A549 (cell line): ENCODE results near the gene THBS1. TPM values are rescaled to one million over a fixed set of nuclear protein-coding genes. Genes with fewer than 3 reads are reported as not detected.

Source experiments
- ATAC-seq, 2 experiments: fragments of 200-7000 bp in 1 of 2; fragments of >200 bp in 1 of 2; cut with Nextera tagmentation in 1 of 2; cut with Tn5 transposase in 1 of 2; 3 replicates each; pipeline versions ENCODE4 v1.8.0 to v1.9.1; 2018 to 2020; ENCODE audit warnings: mild to moderate bottlenecking in 1 of 2, moderate library complexity in 1 of 2
- CTCF ChIA-PET: fragments of 300-600 bp; sonication (Branson Sonifier 250); formaldehyde crosslinking; extraction: SDS; loops from one replicate; lab custom pipeline; 2021; ENCODE audit warnings: antibody characterized with exemption, inconsistent platforms; lab: Yijun Ruan, JAX
- POLR2A ChIA-PET: fragments of 350-600 bp; formaldehyde crosslinking; extraction: SDS; loops from one replicate; lab custom pipeline; 2021; ENCODE audit warnings: antibody characterized with exemption, inconsistent platforms; lab: Yijun Ruan, JAX
- DNase-seq, 2 experiments: peaks; one replicate each; pipeline versions ENCODE4 v3.0.0 to v3.0.0-alpha.2; 2011 to 2016; ENCODE audit warnings: low read depth in 1 of 2, low spot score in 1 of 2
- FAIRE-seq: peaks from 2 replicates; lab custom pipeline; 2011; peaks lifted over from hg19 to GRCh38; lab: Jason Lieb, UNC
- H3K27ac ChIP-seq, 2 experiments: fragments of >200 bp; sonication (Bioruptor Twin); formaldehyde crosslinking; 3 replicates each; pipeline ENCODE4 v1.5.1; 2016 to 2017
- H3K4me1 ChIP-seq: fragments of >200 bp; sonication (Bioruptor Twin); formaldehyde crosslinking; 3 replicates; pipeline ENCODE4 v1.6.1; 2016
- H3K4me2 ChIP-seq: fragments of >200 bp; sonication (Bioruptor Twin); formaldehyde crosslinking; 3 replicates; pipeline ENCODE4 v1.6.1; 2016
- H3K4me3 ChIP-seq: fragments of >200 bp; sonication (Bioruptor Twin); formaldehyde crosslinking; 3 replicates; pipeline ENCODE4 v1.5.1; 2016
- H3K9me3 ChIP-seq: fragments of >200 bp; sonication (Bioruptor Twin); formaldehyde crosslinking; 3 replicates; pipeline ENCODE4 v1.6.1; 2016
- BHLHE40 ChIP-seq: IDR thresholded peaks from 2 replicates; pipeline ENCODE4 v1.6.1; 2012; ENCODE audit warnings: low read depth, low read length, inconsistent platforms
- CEBPB ChIP-seq, 2 experiments: fragments of >200 bp in 1 of 2; sonication (Bioruptor Twin) in 1 of 2; formaldehyde crosslinking in 1 of 2; IDR thresholded peaks; 2 replicates each; pipeline ENCODE4 v1.6.1; 2012 to 2016
- CTCF ChIP-seq: fragments of >200 bp; sonication (Bioruptor Twin); formaldehyde crosslinking; IDR thresholded peaks from 3 replicates; pipeline ENCODE4 v1.5.1; 2016
- EHMT2 ChIP-seq: fragments of 200-600 bp; sonication (generic); IDR thresholded peaks from 2 replicates; pipeline ENCODE4 v1.6.1; 2016; ENCODE audit warnings: antibody characterized with exemption, low read depth, mild to moderate bottlenecking, moderate library complexity
- ESRRA ChIP-seq: fragments of 150-350 bp; IDR thresholded peaks from 2 replicates; pipeline ENCODE4 v1.6.1; 2014; ENCODE audit warnings: mild to moderate bottlenecking, low read length, borderline replicate concordance
- FOSL2 ChIP-seq, 2 experiments: fragments of 450-650 bp in 1 of 2; fragments of >200 bp in 1 of 2; sonication (Bioruptor Twin) in 1 of 2; formaldehyde crosslinking; IDR thresholded peaks; 2 replicates each; pipeline versions ENCODE4 v1.5.0 to v1.6.1; 2016 to 2020; ENCODE audit warnings: mild to moderate bottlenecking in 1 of 2, moderate library complexity in 1 of 2
- HDAC2 ChIP-seq: fragments of 200-600 bp; sonication (generic); IDR thresholded peaks from 2 replicates; pipeline ENCODE4 v1.6.1; 2016
- HES2 ChIP-seq: fragments of >200 bp; sonication (Bioruptor Twin); formaldehyde crosslinking; IDR thresholded peaks from 2 replicates; pipeline ENCODE4 v1.6.1; 2016
- HEYL ChIP-seq: fragments of 250-450 bp; sonication (Bioruptor Pico); IDR thresholded peaks from 2 replicates; pipeline ENCODE4 v1.8.0; 2021; ENCODE audit warnings: mild to moderate bottlenecking, moderate library complexity
- HMGXB4 ChIP-seq: fragments of 250-450 bp; sonication (Bioruptor Pico); IDR thresholded peaks from 2 replicates; pipeline ENCODE4 v1.5.0; 2021; ENCODE audit warnings: mild to moderate bottlenecking, moderate library complexity, borderline replicate concordance
- HOXB13 ChIP-seq: fragments of 250-450 bp; sonication (Bioruptor Pico); IDR thresholded peaks from 2 replicates; pipeline ENCODE4 v1.5.0; 2020; ENCODE audit warnings: low read depth, mild to moderate bottlenecking, moderate library complexity
- JUN ChIP-seq, 2 experiments: fragments of >200 bp; sonication (Bioruptor Twin); formaldehyde crosslinking; IDR thresholded peaks; 2 replicates in 1 of 2; 3 replicates in 1 of 2; pipeline ENCODE4 v1.6.1; 2016 to 2017
- JUNB ChIP-seq: fragments of >200 bp; sonication (Bioruptor Twin); formaldehyde crosslinking; IDR thresholded peaks from 2 replicates; pipeline ENCODE4 v1.6.1; 2016
- MAFK ChIP-seq: fragments of 450-650 bp; IDR thresholded peaks from 2 replicates; pipeline ENCODE4 v1.6.1; 2014; ENCODE audit not compliant: partially characterized antibody
- MAZ ChIP-seq: fragments of 150-350 bp; IDR thresholded peaks from 2 replicates; pipeline ENCODE4 v1.6.1; 2014; ENCODE audit warnings: antibody characterized with exemption, low read depth, low read length, borderline replicate concordance
- MYC ChIP-seq: IDR thresholded peaks from 2 replicates; pipeline ENCODE4 v1.6.1; 2012; ENCODE audit warnings: mild to moderate bottlenecking, inconsistent platforms, low read length, improper control_type of control experiment, borderline replicate concordance
- NR3C1 ChIP-seq: fragments of >200 bp; sonication (Bioruptor Twin); formaldehyde crosslinking; IDR thresholded peaks from 3 replicates; pipeline ENCODE4 v1.6.1; 2017
- POLR2A ChIP-seq: IDR thresholded peaks from 2 replicates; pipeline ENCODE4 v1.6.1; 2012; ENCODE audit warnings: mild to moderate bottlenecking, low read length
- POLR2AphosphoS2 ChIP-seq: conservative IDR thresholded peaks from 2 replicates; pipeline ENCODE4 v1.6.1; 2012; ENCODE audit warnings: low read length, improper control_type of control experiment, inconsistent platforms
- RARB ChIP-seq: fragments of 250-450 bp; sonication (Bioruptor Pico); IDR thresholded peaks from 2 replicates; pipeline ENCODE4 v1.8.0; 2021; ENCODE audit warnings: mild to moderate bottlenecking, moderate library complexity
- RCOR1 ChIP-seq: fragments of 150-350 bp; IDR thresholded peaks from 2 replicates; pipeline ENCODE4 v1.6.1; 2014; ENCODE audit warnings: antibody characterized with exemption, low read length, low read depth
- RFX5 ChIP-seq: fragments of 450-650 bp; IDR thresholded peaks from 2 replicates; pipeline ENCODE4 v1.7.1; 2014; ENCODE audit warnings: antibody characterized with exemption, mild to moderate bottlenecking, moderate library complexity
- RNF2 ChIP-seq: fragments of 200-600 bp; sonication (generic); IDR thresholded peaks from 2 replicates; pipeline ENCODE4 v1.6.1; 2016; ENCODE audit warnings: low read depth, mild to moderate bottlenecking, antibody characterized with exemption, moderate library complexity, borderline replicate concordance
- SMC3 ChIP-seq: fragments of >200 bp; sonication (Bioruptor Twin); formaldehyde crosslinking; IDR thresholded peaks from 3 replicates; pipeline ENCODE4 v1.6.1; 2018; ENCODE audit warnings: inconsistent platforms
- TP53 ChIP-seq: fragments of 250-450 bp; sonication (Bioruptor Pico); IDR thresholded peaks from 2 replicates; pipeline ENCODE4 v1.5.0; 2021; ENCODE audit warnings: mild to moderate bottlenecking, moderate library complexity
- ZC3H11A ChIP-seq: fragments of 450-650 bp; IDR thresholded peaks from 2 replicates; pipeline ENCODE4 v1.6.1; 2014; ENCODE audit warnings: antibody characterized with exemption, mild to moderate bottlenecking
- ZNF302 ChIP-seq: fragments of 250-450 bp; sonication (Bioruptor Pico); IDR thresholded peaks from 2 replicates; pipeline ENCODE4 v1.9.0; 2021; ENCODE audit warnings: inconsistent platforms, mild to moderate bottlenecking, moderate library complexity
- WGBS: methylation state at CpG from one replicate; pipeline ENCODE4 v1.1.6; 2017; ENCODE audit errors: missing lambda C conversion rate; 5-methylcytosine and 5-hydroxymethylcytosine counted together
- polyA plus RNA-seq, 4 experiments: library from polyadenylated mRNA; depleted of rRNA in 3 of 4; stranded (reverse); fragments of >200 nt; fragmentation: RNase III in 1 of 4; extraction: RNeasy Plus Mini Kit Qiagen cat#74134 plus additional on column Dnase treatment in 1 of 4; gene quantifications; 2 replicates in 3 of 4; 3 replicates in 1 of 4; pipeline ENCODE4 v1.2.3, GENCODE V29; 2011 to 2017

THBS1 gene
- polyA plus RNA-seq, 2 of the 4 experiments (the other 2 are of a cell fraction) = 46.8 to 54.9 TPM

DNA sequence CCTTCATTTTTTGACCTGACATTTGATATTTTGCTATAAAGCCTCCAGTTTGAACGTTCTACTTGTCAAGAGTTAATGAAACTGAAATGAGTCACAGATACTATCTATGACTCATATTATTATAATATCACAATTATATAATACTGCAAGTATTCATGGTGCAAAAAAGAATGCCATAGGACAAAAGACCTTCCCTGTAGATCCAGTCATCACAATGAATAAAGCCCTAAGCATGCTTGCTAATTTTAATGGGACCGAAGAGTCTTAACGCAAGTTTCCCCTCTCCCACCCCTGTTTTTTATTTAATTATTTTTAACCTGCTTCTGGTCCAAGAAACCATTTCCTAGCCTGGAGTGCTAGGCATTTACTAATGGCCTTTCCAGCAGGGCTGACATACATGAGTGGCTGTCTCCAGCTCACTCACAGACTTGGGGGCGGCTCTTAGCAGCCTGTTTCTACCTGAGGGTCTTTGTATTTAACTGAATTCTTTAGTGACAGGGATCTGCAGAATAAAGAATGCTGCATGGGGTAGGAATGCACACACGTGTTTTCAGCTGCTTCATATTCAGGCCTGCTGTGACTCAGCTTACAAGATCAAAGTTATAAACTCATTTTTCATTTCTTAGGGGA is 61.2 kb downstream of the THBS1 start:
- TF ChIP-seq HDAC2 = no peak
- peak; percentile 23; the same call in 1 of the 2 replicates for TF ChIP-seq FOSL2 (IDR thresholded peaks at IDR 0.05)
- peak; percentile 54 for TF ChIP-seq FOSL2 (CRISPR knock-in tag; IDR thresholded peaks at IDR 0.05)
- no peak overlapping the region for H3K4me3 ChIP-seq
- H3K4me2 ChIP-seq = peak overlapping the region; percentile 41; the same call in 2 of the 3 replicates
- H3K9me3 ChIP-seq = no peaks in the 10 kb centered on the region
- ChIA-PET POLR2A (no interaction called here), CTCF (interaction anchor here (0.6 kb wide), 1 partner anchor 974 kb away, joined by 3 read pairs; no protein-coding TSS in a partner anchor)
- 41% methylated on average over 5 of the region's 5 CpGs for WGBS
- peaks cover 16% of the 10 kb centered on the region for H3K4me1 ChIP-seq
- no peak for DNase-seq
- H3K27ac ChIP-seq = 0 out of 6 replicates have a peak overlapping the region, but pooled peaks of 1 of the 2 experiments have one; percentile 37
- no peak for FAIRE-seq
- ATAC-seq = no peak

- 88% methylated on average over 1 of the region's 1 CpG for WGBS
- Histone ChIP-seq H3K4me1 (peaks cover 16% of the 10 kb centered on the region), H3K4me3 (no peak overlapping the region), H3K9me3 (no peaks in the 10 kb centered on the region), H3K4me2 (no peak overlapping the region), H3K27ac (no peak overlapping the region)
- ATAC-seq = no peak
- FAIRE-seq = no peak
- DNase-seq = no peak
- TF ChIP-seq HEYL (CRISPR knock-in tag) (no peak), MAZ (no peak), ZC3H11A (no peak), NR3C1 (no peak), RNF2 (no peak), RCOR1 (no peak)
- ChIA-PET CTCF (no interaction called here), POLR2A (no interaction called here)
These were observed 62.8 kb downstream of the THBS1 start for GRCh38 chr15:39643727-39644126.

GRCh38 chr15:39644136-39644535 is 63.3 kb downstream of the THBS1 start:
- DNase-seq = no peak
- CTCF ChIA-PET = no interaction called here
- TF ChIP-seq TP53 (CRISPR knock-in tag) (no peak), MAFK (no peak), CTCF (no peak), SMC3 (no peak), JUN (IDR thresholded peaks at IDR 0.05) (no peak), HES2 (no peak), ZNF302 (no peak), FOSL2 (IDR thresholded peaks at IDR 0.05) (no peak), FOSL2 (CRISPR knock-in tag; IDR thresholded peaks at IDR 0.05) (no peak)
- Histone ChIP-seq H3K4me3 (no peak overlapping the region), H3K27ac (no peak overlapping the region), H3K4me2 (no peak overlapping the region), H3K9me3 (no peaks in the 10 kb centered on the region), H3K4me1 (peaks cover 16% of the 10 kb centered on the region)
- no peak for ATAC-seq
- whole genome bisulfite sequencing = 86% methylated on average over 13 of the region's 13 CpGs
- POLR2A ChIA-PET = no interaction called here
- no peak for FAIRE-seq

DNA sequence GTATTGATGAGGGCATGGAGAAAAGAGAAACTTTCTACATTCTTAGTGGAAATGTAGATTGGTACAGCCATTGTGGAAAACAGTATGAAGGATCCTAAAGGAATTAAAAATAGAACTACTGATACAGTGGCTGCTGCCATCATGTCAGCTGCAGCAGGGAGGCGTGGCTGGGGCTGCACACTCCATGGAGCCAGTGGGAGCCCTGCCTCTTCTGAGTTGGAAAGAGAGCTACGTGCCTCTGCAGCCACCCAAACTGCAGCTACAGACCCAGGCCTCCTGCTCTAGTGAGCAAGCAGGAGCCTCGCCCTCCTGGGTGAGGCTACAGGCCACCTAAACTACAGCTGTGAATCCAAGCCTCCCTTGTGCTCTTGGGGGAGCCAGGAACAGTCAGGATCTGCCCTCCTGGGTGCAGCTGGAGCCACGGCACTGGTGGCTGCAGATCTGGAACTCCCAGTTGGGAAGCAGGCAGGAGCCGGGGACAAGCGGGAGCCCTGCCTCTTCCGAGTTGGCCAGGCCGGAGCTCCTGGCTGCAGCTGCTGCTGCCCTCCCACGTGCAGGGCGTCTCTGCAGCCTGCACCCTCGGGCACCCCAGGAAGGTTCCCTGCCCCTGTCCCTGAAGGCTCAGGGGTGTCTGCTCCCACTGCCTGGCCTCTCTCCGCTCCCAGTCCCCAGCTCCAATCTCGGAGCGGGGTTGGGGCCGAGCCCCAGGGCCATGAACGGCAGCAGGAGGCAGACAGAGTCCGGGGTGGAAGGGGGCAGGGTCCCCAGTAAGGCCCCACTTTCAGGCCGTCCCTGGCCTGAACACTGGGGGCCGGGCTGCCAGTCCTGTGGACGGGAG is 64.5 kb downstream of the THBS1 start:
- FAIRE-seq (no peak), ATAC-seq (no peak)
- WGBS = 78% methylated on average over 5 of the region's 20 CpGs
- TF ChIP-seq JUN (IDR thresholded peaks at IDR 0.05) = no peak
- no peak for TF ChIP-seq HEYL (CRISPR knock-in tag)
- no peak for TF ChIP-seq BHLHE40
- TF ChIP-seq ESRRA = no peak
- no peak for TF ChIP-seq MYC
- no peak for TF ChIP-seq RARB
- TF ChIP-seq RNF2 = no peak
- no peak for TF ChIP-seq CEBPB (IDR thresholded peaks at IDR 0.05)
- no peak for TF ChIP-seq RFX5
- TF ChIP-seq EHMT2 = no peak
- TF ChIP-seq HOXB13 (CRISPR knock-in tag) = no peak
- no peak for TF ChIP-seq POLR2A
- no peak for TF ChIP-seq HMGXB4
- TF ChIP-seq JUNB = no peak
- TF ChIP-seq POLR2AphosphoS2 = no peak
- no peak for TF ChIP-seq ZC3H11A

More for the DNA sequence above, 64.5 kb downstream of the THBS1 start:
- no peak overlapping the region for H3K4me2 ChIP-seq
- no peak overlapping the region for H3K4me3 ChIP-seq
- POLR2A ChIA-PET = no interaction called here
- no peak for DNase-seq
- H3K27ac ChIP-seq = no peak overlapping the region
- H3K9me3 ChIP-seq = no peaks in the 10 kb centered on the region
- CTCF ChIA-PET = interaction anchor here (0.7 to 1.3 kb wide), 4 partner anchors 16 to 945 kb away, joined by 3 to 6 read pairs (median 4); no protein-coding TSS in a partner anchor
- peaks cover 16% of the 10 kb centered on the region for H3K4me1 ChIP-seq
